Muscle of leg (tissue), 16 donors: ENCODE measurements around the gene SPNS2. TPM values are rescaled to one million over a fixed set of nuclear protein-coding genes. Genes with fewer than 3 reads are reported as not detected.

Source experiments
- DNase-seq: peaks from one replicate; pipeline ENCODE4 v3.0.0; 2013
- H3K27ac ChIP-seq: one replicate; pipeline ENCODE4 v1.5.1; 2013; ENCODE audit warnings: mild to moderate bottlenecking, low read length, control low read depth
- H3K27me3 ChIP-seq: one replicate; pipeline ENCODE4 v1.6.1; 2013; ENCODE audit warnings: low read length; ENCODE audit not compliant: control insufficient read depth, insufficient read depth
- H3K36me3 ChIP-seq: one replicate; pipeline ENCODE4 v1.6.1; 2013; ENCODE audit warnings: low read length; ENCODE audit not compliant: control insufficient read depth, insufficient read depth
- H3K4me1 ChIP-seq: one replicate; pipeline ENCODE4 v1.6.1; 2013; ENCODE audit warnings: low read length; ENCODE audit not compliant: control insufficient read depth, insufficient read depth
- H3K4me3 ChIP-seq: one replicate; pipeline ENCODE4 v1.5.1; 2013; ENCODE audit warnings: low read length, control low read depth
- H3K9me3 ChIP-seq: replicated peaks from 2 replicates; pipeline ENCODE4 v1.6.1; 2013; ENCODE audit warnings: low read depth, low read length; ENCODE audit not compliant: control insufficient read depth
- whole genome bisulfite sequencing: methylation state at CpG from one replicate; pipeline ENCODE4 v1.1.5; 2013; ENCODE audit warnings: missing lambda C conversion rate; ENCODE audit not compliant: insufficient coverage; 5-methylcytosine and 5-hydroxymethylcytosine counted together
- long read RNA-seq, 11 donors: transcript quantifications; one replicate each; lab custom pipeline, GENCODE V29; 2026
- polyA plus RNA-seq, 8 donors: library from polyadenylated mRNA; unstranded; fragments of 120-200 nt; gene quantifications; one replicate each; pipeline versions ENCODE4 v1.2.1 to v1.2.3, GENCODE V29; 2013; ENCODE audit warnings: inconsistent platforms in 1 of 8, low replicate concordance in 1 of 8; ENCODE audit not compliant: insufficient read length in 8 of 8, insufficient read depth in 1 of 8
- total RNA-seq: library from RNA; stranded (reverse); fragments of 120-200 nt; gene quantifications from one replicate; pipeline ENCODE4 v1.2.4, GENCODE V29; 2013

SPNS2 gene, protein sequence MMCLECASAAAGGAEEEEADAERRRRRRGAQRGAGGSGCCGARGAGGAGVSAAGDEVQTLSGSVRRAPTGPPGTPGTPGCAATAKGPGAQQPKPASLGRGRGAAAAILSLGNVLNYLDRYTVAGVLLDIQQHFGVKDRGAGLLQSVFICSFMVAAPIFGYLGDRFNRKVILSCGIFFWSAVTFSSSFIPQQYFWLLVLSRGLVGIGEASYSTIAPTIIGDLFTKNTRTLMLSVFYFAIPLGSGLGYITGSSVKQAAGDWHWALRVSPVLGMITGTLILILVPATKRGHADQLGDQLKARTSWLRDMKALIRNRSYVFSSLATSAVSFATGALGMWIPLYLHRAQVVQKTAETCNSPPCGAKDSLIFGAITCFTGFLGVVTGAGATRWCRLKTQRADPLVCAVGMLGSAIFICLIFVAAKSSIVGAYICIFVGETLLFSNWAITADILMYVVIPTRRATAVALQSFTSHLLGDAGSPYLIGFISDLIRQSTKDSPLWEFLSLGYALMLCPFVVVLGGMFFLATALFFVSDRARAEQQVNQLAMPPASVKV
- total RNA-seq (5.0 TPM), polyA plus RNA-seq (1 to 10 TPM; 7.8 to 9.7 (median 8.3) TPM)
- long read RNA-seq, donor 1, result 0 reads
- long read RNA-seq, donor 2, result 0 reads
- long read RNA-seq, donor 3, partial matches to known transcripts, result 0 of 2 reads
- long read RNA-seq, donor 3, other reads (novel, unspliced or antisense), result 0 of 2 reads
- long read RNA-seq, donor 4, partial matches to known transcripts, result 0 of 2 reads
- long read RNA-seq, donor 4, other reads (novel, unspliced or antisense), result 0 of 2 reads
- long read RNA-seq, donor 5, result 0 reads
- long read RNA-seq, donor 6, partial matches to known transcripts, result 0 of 1 reads
- long read RNA-seq, donor 6, other reads (novel, unspliced or antisense), result 0 of 1 reads
- long read RNA-seq, donor 7, result 0 reads
- long read RNA-seq, donor 8, result 0 reads
- long read RNA-seq, donor 9, partial matches to known transcripts, result 0 of 4 reads
- long read RNA-seq, donor 9, other reads (novel, unspliced or antisense), result 0 of 4 reads
- long read RNA-seq, donor 10, partial matches to known transcripts, result 21 of 21 reads
- long read RNA-seq, donor 10, other reads (novel, unspliced or antisense), result 0 of 21 reads
- long read RNA-seq, donor 11, result 0 reads

DNA sequence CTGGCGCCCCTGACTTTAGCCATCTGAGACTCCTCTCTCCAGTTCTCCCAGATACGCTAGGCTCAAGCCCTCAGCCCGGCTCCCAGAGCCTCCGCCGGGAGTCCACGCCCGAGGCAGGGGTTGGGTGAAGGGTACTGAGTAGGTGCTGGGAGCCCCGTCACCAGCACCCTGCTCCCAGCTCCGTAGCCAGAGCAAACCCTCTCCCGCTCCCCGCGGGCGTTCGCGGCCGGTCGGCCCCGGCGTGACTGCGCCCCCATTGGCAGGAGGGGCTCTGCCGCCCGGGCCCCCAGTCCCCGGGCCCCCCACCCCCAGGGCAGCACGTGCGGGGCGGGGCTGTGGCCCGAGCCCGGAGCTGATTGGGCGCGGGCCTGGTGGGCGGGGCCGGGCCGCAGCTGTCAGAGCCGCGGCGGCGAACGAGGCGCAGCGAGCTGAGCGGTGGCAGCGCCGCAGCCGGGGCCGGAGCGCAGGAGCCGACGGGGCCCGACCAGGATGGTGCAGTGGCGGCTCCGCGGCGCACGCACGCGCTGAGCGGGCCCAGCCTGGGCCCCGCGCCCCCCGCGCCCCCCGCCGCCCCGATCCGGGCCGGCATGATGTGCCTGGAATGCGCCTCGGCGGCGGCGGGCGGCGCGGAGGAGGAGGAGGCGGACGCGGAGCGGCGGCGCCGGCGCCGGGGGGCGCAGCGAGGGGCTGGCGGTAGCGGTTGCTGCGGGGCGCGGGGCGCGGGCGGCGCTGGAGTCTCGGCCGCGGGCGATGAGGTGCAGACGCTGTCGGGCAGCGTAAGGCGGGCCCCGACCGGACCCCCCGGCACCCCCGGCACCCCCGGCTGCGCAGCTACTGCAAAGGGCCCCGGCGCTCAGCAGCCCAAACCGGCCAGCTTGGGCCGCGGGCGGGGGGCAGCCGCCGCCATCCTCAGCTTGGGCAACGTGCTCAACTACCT, at the start of gene SPNS2:
Gene SPNS2 (plus strand): TSS at position 421 of the 937 bp plus-strand sequence. CDS start 167 bp downstream, at position 588.
- peaks cover 58% of the 10 kb centered on the region for H3K27me3 ChIP-seq
- H3K4me3 ChIP-seq, result peak within 1 kb of the TSS; percentile 27
- peak; percentile 79 for DNase-seq
- peaks cover 28% of the 10 kb centered on the region for H3K4me1 ChIP-seq
- under 1% methylated on average over 107 of the region's 117 CpGs for WGBS
- H3K27ac ChIP-seq, result no peak within 1 kb of the TSS
- no peaks in the 10 kb centered on the region for H3K36me3 ChIP-seq
- no peaks in the 10 kb centered on the region for H3K9me3 ChIP-seq

DNA sequence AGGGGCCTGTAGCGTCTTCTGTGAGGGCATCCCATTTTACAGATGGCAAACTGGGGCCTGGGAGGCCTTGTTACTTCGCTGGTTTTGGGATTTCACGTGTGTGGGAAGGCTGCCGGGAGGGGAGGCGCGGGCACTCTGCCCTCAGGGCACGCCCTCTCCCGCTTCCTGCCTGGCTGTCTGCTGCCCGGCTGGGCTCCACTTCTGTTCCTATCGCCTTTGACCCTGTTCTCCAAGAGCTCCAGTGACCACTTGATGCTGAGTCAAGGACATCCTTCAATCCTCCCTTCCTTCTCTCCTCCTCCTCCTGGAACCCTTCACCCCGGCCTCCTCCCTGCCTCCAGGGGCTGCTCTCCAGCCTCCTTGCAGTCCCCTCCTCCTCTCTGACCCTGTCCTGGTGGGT, 48.9 kb upstream of the SPNS2 start:
- DNase-seq, result no peak
- WGBS, result 55% methylated on average over 11 of the region's 11 CpGs
- Histone ChIP-seq H3K9me3 (no peaks in the 10 kb centered on the region), H3K27me3 (peaks cover 2% of the 10 kb centered on the region), H3K4me1 (no peaks in the 10 kb centered on the region), H3K27ac (no peak overlapping the region), H3K4me3 (no peak overlapping the region), H3K36me3 (no peaks in the 10 kb centered on the region)

DNA sequence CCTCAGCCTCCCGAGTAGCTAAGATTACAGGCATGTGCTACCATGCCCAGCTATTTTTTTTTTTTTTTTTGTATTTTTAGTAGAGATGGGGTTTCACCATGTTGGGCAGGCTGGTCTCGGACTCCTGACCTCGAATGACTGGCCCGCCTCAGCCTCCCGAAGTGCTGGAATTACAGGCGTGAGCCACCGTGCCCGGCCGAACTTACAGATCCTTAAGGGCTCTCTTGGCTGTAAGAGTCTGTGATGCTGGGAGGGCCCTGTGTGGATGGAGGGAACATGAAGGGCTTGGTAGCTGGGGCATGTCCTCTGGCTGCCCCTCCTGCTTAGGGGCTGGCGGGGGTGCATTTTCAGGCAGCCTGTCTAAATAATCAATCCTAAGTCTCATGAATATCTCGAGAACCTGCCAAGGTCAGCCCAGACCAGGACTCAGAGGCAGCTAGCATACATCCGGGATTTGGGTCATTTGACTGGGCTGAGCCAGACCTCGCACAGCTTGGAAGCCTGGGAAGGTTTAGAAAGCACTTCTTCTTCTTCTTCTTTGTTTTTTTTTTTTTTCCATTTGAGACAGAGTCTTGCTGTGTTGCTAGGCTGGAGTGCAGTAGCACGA, 47.9 kb upstream of the SPNS2 start:
- peaks cover 4% of the 10 kb centered on the region for H3K27me3 ChIP-seq
- WGBS, result 76% methylated on average over 9 of the region's 14 CpGs
- H3K4me3 ChIP-seq, result no peak overlapping the region
- no peak overlapping the region for H3K27ac ChIP-seq
- no peaks in the 10 kb centered on the region for H3K4me1 ChIP-seq
- no peaks in the 10 kb centered on the region for H3K36me3 ChIP-seq
- no peak for DNase-seq
- H3K9me3 ChIP-seq, result no peaks in the 10 kb centered on the region

DNA sequence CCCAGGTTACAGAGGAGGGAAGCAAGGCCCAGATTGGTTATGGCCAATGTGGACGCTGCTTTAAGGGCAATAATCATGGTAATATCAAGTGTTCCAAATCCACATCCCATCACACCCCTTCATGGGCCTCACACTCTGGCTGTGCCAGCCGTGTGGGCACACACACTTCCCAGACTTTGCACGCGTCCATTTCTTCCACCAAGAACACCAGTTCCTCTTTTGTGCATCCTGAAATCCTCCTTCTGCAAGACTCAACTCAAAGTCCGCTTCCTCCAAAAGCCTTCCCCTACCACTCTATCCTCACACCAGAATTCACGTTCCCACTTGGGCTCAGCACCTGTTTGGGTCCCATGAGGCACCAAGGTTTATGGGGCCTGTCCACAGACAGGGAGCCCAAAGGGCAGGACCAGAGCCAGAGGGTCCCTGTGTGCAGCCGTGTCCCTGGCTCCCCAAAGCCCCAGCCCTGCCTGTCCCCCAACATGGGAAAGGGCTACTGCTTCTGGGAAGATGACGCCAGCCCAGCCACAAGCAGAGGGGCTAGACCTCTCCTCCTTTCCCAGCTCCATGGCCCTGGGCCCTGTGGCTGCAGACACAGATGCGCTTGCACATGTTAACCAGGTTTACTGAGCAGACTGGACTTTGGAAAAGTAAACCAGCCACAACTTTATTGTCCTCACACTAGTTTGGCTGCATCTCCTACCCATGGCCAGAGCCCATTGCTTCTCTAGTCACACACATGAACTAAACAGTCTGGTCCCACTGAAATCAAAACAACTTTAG, 44.7 kb upstream of the SPNS2 start:
- no peak for DNase-seq
- no peaks in the 10 kb centered on the region for H3K4me1 ChIP-seq
- H3K36me3 ChIP-seq, result no peaks in the 10 kb centered on the region
- H3K9me3 ChIP-seq, result no peaks in the 10 kb centered on the region
- no peak overlapping the region for H3K27ac ChIP-seq
- WGBS, result 65% methylated on average over 7 of the region's 9 CpGs
- H3K27me3 ChIP-seq, result peaks cover 2% of the 10 kb centered on the region
- no peak overlapping the region for H3K4me3 ChIP-seq

DNA sequence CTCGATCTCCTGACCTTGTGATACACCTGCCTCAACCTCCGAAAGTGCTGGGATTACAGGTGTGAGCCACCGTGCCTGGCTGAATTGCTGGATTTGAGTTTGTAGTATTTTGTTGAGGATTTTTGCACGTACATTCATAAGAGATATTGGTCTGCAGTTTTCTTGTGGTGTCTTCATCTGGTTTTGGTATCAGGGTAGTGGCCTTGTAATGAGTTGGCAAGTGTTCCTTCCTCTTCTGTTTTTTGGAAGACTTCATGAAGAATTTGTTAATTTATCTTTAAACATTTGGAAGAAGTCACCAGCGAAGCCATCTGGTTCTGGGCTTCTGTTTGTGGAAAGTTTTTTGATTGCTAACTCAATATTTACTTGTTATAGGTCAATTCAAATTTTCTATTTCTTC, 38.0 kb upstream of the SPNS2 start:
- H3K27me3 ChIP-seq, result no peaks in the 10 kb centered on the region
- H3K4me3 ChIP-seq, result no peak overlapping the region
- H3K27ac ChIP-seq, result no peak overlapping the region
- H3K4me1 ChIP-seq, result no peaks in the 10 kb centered on the region
- H3K36me3 ChIP-seq, result no peaks in the 10 kb centered on the region
- 80% methylated on average over 1 of the region's 5 CpGs for WGBS
- DNase-seq, result no peak
- no peaks in the 10 kb centered on the region for H3K9me3 ChIP-seq

DNA sequence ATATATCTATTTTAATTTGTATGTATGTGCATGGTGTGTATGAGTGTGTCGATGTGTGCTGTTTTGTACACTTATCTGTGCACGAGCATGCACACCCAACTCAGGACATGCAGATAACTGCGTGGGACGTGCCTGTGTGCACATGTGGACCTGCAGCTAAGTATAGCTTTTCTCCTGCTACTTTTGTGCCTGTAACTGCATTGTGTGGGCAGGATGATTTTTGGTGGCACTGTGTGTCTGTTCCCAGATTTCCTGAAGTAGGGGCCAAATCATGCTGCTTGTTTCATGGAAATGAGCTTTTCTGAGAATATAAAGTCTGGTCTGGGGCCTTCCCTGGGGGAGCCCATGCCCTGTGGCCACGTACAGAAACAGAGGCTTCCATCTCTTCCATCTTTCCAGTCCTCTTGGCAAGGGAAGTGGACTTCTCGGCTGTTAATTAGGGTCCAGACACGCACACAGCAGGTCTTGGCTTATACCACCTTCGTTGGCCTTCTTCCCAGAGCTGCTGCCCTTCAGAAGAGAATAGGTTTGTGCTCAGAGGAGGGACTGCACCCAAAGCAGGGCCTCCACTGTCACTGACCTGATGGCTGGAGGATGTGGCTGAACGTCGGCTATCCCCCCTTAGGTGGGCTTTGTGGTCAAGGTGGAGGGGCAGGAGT, 34.7 kb upstream of the SPNS2 start:
- 66% methylated on average over 8 of the region's 10 CpGs for WGBS
- H3K9me3 ChIP-seq, result no peaks in the 10 kb centered on the region
- no peak for DNase-seq
- no peak overlapping the region for H3K27ac ChIP-seq
- no peaks in the 10 kb centered on the region for H3K27me3 ChIP-seq
- no peaks in the 10 kb centered on the region for H3K36me3 ChIP-seq
- H3K4me3 ChIP-seq, result no peak overlapping the region
- H3K4me1 ChIP-seq, result no peaks in the 10 kb centered on the region

DNA sequence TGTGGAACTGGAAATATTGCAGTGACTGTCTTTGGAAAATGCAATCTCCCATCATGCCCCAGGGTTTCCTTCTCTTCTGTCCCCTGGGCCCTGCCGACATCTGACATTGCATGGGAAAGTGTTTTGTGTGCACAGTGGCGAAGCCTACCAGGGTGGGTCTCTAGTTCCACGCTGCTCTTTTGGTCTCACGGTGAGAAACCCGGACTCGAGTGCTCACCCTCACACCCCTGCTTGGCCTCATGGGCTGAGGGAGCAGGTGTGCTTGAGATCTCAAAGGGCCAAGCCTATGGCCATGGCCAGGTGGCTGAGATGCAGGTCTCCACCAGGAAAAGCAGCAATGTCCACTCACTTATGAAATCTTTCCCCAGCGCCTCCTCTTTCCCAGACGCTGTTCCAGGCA, 32.9 kb upstream of the SPNS2 start:
- Histone ChIP-seq H3K4me1 (no peaks in the 10 kb centered on the region), H3K27me3 (no peaks in the 10 kb centered on the region), H3K27ac (no peak overlapping the region), H3K36me3 (no peaks in the 10 kb centered on the region), H3K4me3 (no peak overlapping the region), H3K9me3 (no peaks in the 10 kb centered on the region)
- 93% methylated on average over 6 of the region's 8 CpGs for WGBS
- DNase-seq, result no peak

DNA sequence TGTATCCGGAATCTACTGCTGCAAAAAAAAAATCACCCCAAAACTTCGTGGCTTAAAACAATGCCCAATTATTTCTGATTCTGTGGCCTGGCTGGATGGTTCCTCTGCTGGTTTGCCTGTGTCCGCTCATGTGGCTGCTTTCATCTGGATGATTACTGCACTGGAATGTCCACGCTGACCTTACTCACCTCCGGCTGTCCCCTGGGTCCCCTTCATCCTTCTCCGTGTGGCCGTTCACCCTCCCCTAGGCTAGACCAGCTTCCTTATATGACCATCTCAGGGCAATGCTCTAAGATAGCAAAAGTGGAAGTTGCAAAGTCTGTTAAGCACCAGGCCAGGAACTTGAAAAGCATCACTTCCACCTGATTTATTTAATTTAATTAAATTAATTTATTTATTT, 31.4 kb upstream of the SPNS2 start:
- 30% methylated on average over 7 of the region's 7 CpGs for WGBS
- DNase-seq, result no peak
- Histone ChIP-seq H3K4me1 (no peaks in the 10 kb centered on the region), H3K27ac (no peak overlapping the region), H3K36me3 (no peaks in the 10 kb centered on the region), H3K27me3 (no peaks in the 10 kb centered on the region), H3K9me3 (no peaks in the 10 kb centered on the region), H3K4me3 (no peak overlapping the region)
